IMR-90 (cell line): ENCODE data around the gene PTCSC3. TPM values are rescaled to one million over a fixed set of nuclear protein-coding genes. Genes with fewer than 3 reads are reported as not detected.

Source experiments
- ATAC-seq: fragments of 200-7000 bp; cut with Tn5 transposase; 2 replicates; pipeline ENCODE4 v1.9.1; 2020; ENCODE audit warnings: low read depth, mild to moderate bottlenecking, moderate library complexity
- BruUV-seq: library from RNA; stranded (reverse); fragments of 400-500 nt; replicated peaks from 2 replicates; lab custom pipeline; 2021; lab: Mats Ljungman, UMichigan
- CTCF ChIA-PET: fragments of 300-600 bp; formaldehyde crosslinking; extraction: SDS; loops from one replicate; lab custom pipeline; 2021; ENCODE audit warnings: antibody characterized with exemption; lab: Yijun Ruan, JAX
- POLR2A ChIA-PET: fragments of 300-600 bp; sonication (Branson Sonifier 250); formaldehyde crosslinking; loops from one replicate; lab custom pipeline; 2022; ENCODE audit warnings: antibody characterized with exemption; ENCODE audit not compliant: unreplicated experiment; lab: Charles Lee
- DNase-seq: peaks from one replicate; pipeline ENCODE4 v3.0.0; 2013
- H2AFZ ChIP-seq: replicated peaks from 2 replicates; pipeline ENCODE3; 2013; ENCODE audit warnings: low read length, mild to moderate bottlenecking; ENCODE audit not compliant: poor library complexity
- H2AK5ac ChIP-seq: 2 replicates; pipeline ENCODE4 v1.6.1; 2013; ENCODE audit warnings: low read depth, low read length, inconsistent platforms
- H2AK9ac ChIP-seq: replicated peaks from 2 replicates; pipeline ENCODE3; 2013; ENCODE audit warnings: mild to moderate bottlenecking, low read depth, low read length, moderate library complexity; ENCODE audit not compliant: poor library complexity
- H2BK120ac ChIP-seq: 2 replicates; pipeline ENCODE4 v1.6.1; 2013; ENCODE audit warnings: low read depth, low read length, inconsistent platforms
- H2BK15ac ChIP-seq: 3 replicates; pipeline ENCODE4 v1.6.1; 2013; ENCODE audit warnings: low read depth, low read length, inconsistent platforms
- H2BK20ac ChIP-seq: 2 replicates; pipeline ENCODE4 v1.6.1; 2013; ENCODE audit warnings: low read depth, mild to moderate bottlenecking, inconsistent platforms, low read length, moderate library complexity
- H2BK5ac ChIP-seq: 2 replicates; pipeline ENCODE4 v1.6.1; 2013; ENCODE audit warnings: mild to moderate bottlenecking, low read depth, low read length, inconsistent platforms; ENCODE audit not compliant: poor library complexity, severe bottlenecking
- H3K14ac ChIP-seq: replicated peaks from 2 replicates; pipeline ENCODE4 v1.6.1; 2013; ENCODE audit warnings: low read depth, low read length, inconsistent platforms
- H3K18ac ChIP-seq: 2 replicates; pipeline ENCODE4 v1.6.1; 2013; ENCODE audit warnings: low read depth, low read length, control low read depth
- H3K23ac ChIP-seq: 2 replicates; pipeline ENCODE4 v1.6.1; 2013; ENCODE audit warnings: low read depth, low read length, inconsistent platforms
- H3K27ac ChIP-seq: 2 replicates; pipeline ENCODE4 v1.5.1; 2013; ENCODE audit warnings: mild to moderate bottlenecking, control low read depth, low read length; ENCODE audit not compliant: insufficient read depth
- H3K27me3 ChIP-seq: 2 replicates; pipeline ENCODE4 v1.6.1; 2013; ENCODE audit warnings: low read length; ENCODE audit not compliant: control insufficient read depth, insufficient read depth
- H3K36me3 ChIP-seq: 2 replicates; pipeline ENCODE4 v1.6.1; 2013; ENCODE audit warnings: low read length, mixed read lengths; ENCODE audit not compliant: control insufficient read depth, insufficient read depth
- H3K4ac ChIP-seq: 2 replicates; pipeline ENCODE4 v1.6.1; 2013; ENCODE audit warnings: low read depth, low read length, inconsistent platforms
- H3K4me1 ChIP-seq: 2 replicates; pipeline ENCODE4 v1.6.1; 2013; ENCODE audit warnings: low read length, mixed read lengths; ENCODE audit not compliant: control insufficient read depth, insufficient read depth
- H3K4me2 ChIP-seq: 2 replicates; pipeline ENCODE4 v1.6.1; 2013; ENCODE audit warnings: low read depth, mild to moderate bottlenecking, control low read depth, low read length, moderate library complexity
- H3K4me3 ChIP-seq: 2 replicates; pipeline ENCODE4 v1.5.1; 2013; ENCODE audit warnings: low read depth, mild to moderate bottlenecking, control low read depth, low read length, moderate library complexity; ENCODE audit not compliant: insufficient read depth
- H3K56ac ChIP-seq: 2 replicates; pipeline ENCODE4 v1.6.1; 2013; ENCODE audit warnings: low read length, inconsistent platforms; ENCODE audit not compliant: insufficient read depth; ENCODE audit errors: extremely low read depth
- H3K79me1 ChIP-seq, 2 experiments: 2 replicates each; pipeline ENCODE4 v1.6.1; 2013; ENCODE audit warnings: low read length in 2 of 2, inconsistent platforms in 1 of 2, low read depth in 1 of 2
- H3K9ac ChIP-seq: 2 replicates; pipeline ENCODE4 v1.6.1; 2013; ENCODE audit warnings: low read depth, low read length, control low read depth
- H3K9me1 ChIP-seq: 2 replicates; pipeline ENCODE4 v1.6.1; 2013; ENCODE audit warnings: low read length, inconsistent platforms; ENCODE audit not compliant: insufficient read depth
- H3K9me3 ChIP-seq: 2 replicates; pipeline ENCODE4 v1.6.1; 2013; ENCODE audit warnings: low read length; ENCODE audit not compliant: control insufficient read depth, insufficient read depth
- H4K20me1 ChIP-seq: 2 replicates; pipeline ENCODE4 v1.6.1; 2013; ENCODE audit warnings: low read length, inconsistent platforms; ENCODE audit not compliant: insufficient read depth
- H4K5ac ChIP-seq: 2 replicates; pipeline ENCODE4 v1.6.1; 2013; ENCODE audit warnings: mild to moderate bottlenecking, low read depth, low read length, control low read depth
- H4K8ac ChIP-seq, 2 experiments: 2 replicates each; pipeline ENCODE4 v1.6.1; 2013; ENCODE audit warnings: low read depth in 2 of 2, low read length in 2 of 2, control low read depth in 1 of 2, inconsistent platforms in 1 of 2
- H4K91ac ChIP-seq: 2 replicates; pipeline ENCODE4 v1.6.1; 2013; ENCODE audit warnings: low read depth, low read length, inconsistent platforms; ENCODE audit not compliant: insufficient read depth
- BHLHE40 ChIP-seq: fragments of 150-350 bp; IDR thresholded peaks from 2 replicates; pipeline ENCODE4 v1.6.1; 2016; ENCODE audit warnings: mild to moderate bottlenecking, low read depth, low read length
- CEBPB ChIP-seq: IDR thresholded peaks from 2 replicates; pipeline ENCODE4 v1.6.1; 2012; ENCODE audit warnings: low read depth, low read length, improper control_type of control experiment
- CHD1 ChIP-seq: IDR thresholded peaks from 2 replicates; pipeline ENCODE4 v1.6.1; 2012; ENCODE audit warnings: low read depth, low read length, improper control_type of control experiment
- CTCF ChIP-seq: conservative IDR thresholded peaks from 2 replicates; pipeline ENCODE4 v1.5.1; 2012; ENCODE audit warnings: mild to moderate bottlenecking, low read depth, low read length, improper control_type of control experiment
- FOS ChIP-seq: fragments of 150-350 bp; IDR thresholded peaks from 2 replicates; pipeline ENCODE4 v1.6.1; 2016; ENCODE audit warnings: low read depth, low read length
- MAFK ChIP-seq: IDR thresholded peaks from 2 replicates; pipeline ENCODE4 v1.6.1; 2012; ENCODE audit warnings: low read depth, low read length, improper control_type of control experiment
- MAZ ChIP-seq: IDR thresholded peaks from 2 replicates; pipeline ENCODE4 v1.6.1; 2012; ENCODE audit warnings: low read depth, mild to moderate bottlenecking, low read length, improper control_type of control experiment, moderate library complexity, borderline replicate concordance
- MXI1 ChIP-seq: IDR thresholded peaks from 2 replicates; pipeline ENCODE4 v1.6.1; 2012; ENCODE audit warnings: low read depth, mild to moderate bottlenecking, low read length, moderate library complexity, borderline replicate concordance
- POLR2A ChIP-seq: IDR thresholded peaks from 2 replicates; pipeline ENCODE4 v1.6.1; 2012; ENCODE audit warnings: mild to moderate bottlenecking, low read depth, low read length
- RAD21 ChIP-seq: IDR thresholded peaks from 2 replicates; pipeline ENCODE4 v1.6.1; 2012; ENCODE audit warnings: low read length, improper control_type of control experiment
- RCOR1 ChIP-seq: IDR thresholded peaks from 2 replicates; pipeline ENCODE4 v1.6.1; 2012; ENCODE audit warnings: mild to moderate bottlenecking, low read length, improper control_type of control experiment; ENCODE audit not compliant: insufficient replicate concordance
- SMC3 ChIP-seq: fragments of 150-350 bp; IDR thresholded peaks from 2 replicates; pipeline ENCODE4 v1.6.1; 2016; ENCODE audit warnings: low read depth, mild to moderate bottlenecking, antibody characterized with exemption, low read length, moderate library complexity
- USF2 ChIP-seq: fragments of 150-350 bp; IDR thresholded peaks from 2 replicates; pipeline ENCODE4 v1.6.1; 2017; ENCODE audit warnings: mild to moderate bottlenecking, antibody characterized with exemption, low read length, low read depth
- WGBS, 2 experiments: methylation state at CpG; one replicate each; pipeline versions ENCODE4 v1.1.5 to v1.1.7; 2013; ENCODE audit warnings: missing lambda C conversion rate in 2 of 2; ENCODE audit not compliant: insufficient read length in 1 of 2; ENCODE audit errors: extremely low coverage in 2 of 2; 5-methylcytosine and 5-hydroxymethylcytosine counted together
- dilution Hi-C: fragments of 300-500 bp; cut with HindIII; formaldehyde crosslinking; loops from one replicate; pipeline ENCODE4 v1.14.3; 2018; ENCODE audit warnings: low sequenced_read_pairs; ENCODE audit not compliant: unreplicated experiment
- in situ Hi-C: fragments of 300-500 bp; cut with MboI; formaldehyde crosslinking; loops from 3 replicates; pipeline ENCODE4 v1.14.3; 2019; ENCODE audit warnings: low sequenced_read_pairs, inconsistent platforms, mixed read lengths
- intact Hi-C: fragments of 100-400 bp; cut with micrococcal nuclease; formaldehyde crosslinking; loops from 2 replicates; pipeline ENCODE4 v1.10.0; 2022
- polyA plus RNA-seq, 3 experiments: library from polyadenylated mRNA; depleted of rRNA; stranded (reverse); fragments of >200 nt; gene quantifications; 2 replicates each; pipeline ENCODE4 v1.2.3, GENCODE V29; 2012; ENCODE audit warnings: low replicate concordance in 1 of 3
- total RNA-seq: library from RNA; depleted of rRNA; stranded (reverse); fragments of >200 nt; gene quantifications from 2 replicates; pipeline ENCODE4 v1.2.3, GENCODE V29; 2012

PTCSC3 gene
- total and polyA plus RNA-seq, 2 of the 4 experiments (the other 2 are of a cell fraction) = not detected

GRCh38 chr14:36217027-36217426 lies 40.5 kb upstream of the PTCSC3 start:
- H3K36me3 ChIP-seq = no peaks in the 10 kb centered on the region
- intact Hi-C loops (no loop called here), in situ Hi-C loops (no loop called here), dilution Hi-C loops (no loop called here)
- H2AFZ ChIP-seq = no peak overlapping the region
- peaks cover 25% of the 10 kb centered on the region for H3K27me3 ChIP-seq
- H2AK5ac ChIP-seq = no peak overlapping the region
- H4K5ac ChIP-seq = no peak overlapping the region
- no peak overlapping the region for H4K8ac ChIP-seq
- no peak overlapping the region for H3K14ac ChIP-seq
- no peak overlapping the region for H4K91ac ChIP-seq
- no CpG with 5 or more reads among the region's 2 CpGs for WGBS, 2 experiments
- H3K27ac ChIP-seq = no peak overlapping the region
- no peak overlapping the region for H2BK15ac ChIP-seq
- no peak overlapping the region for H3K4ac ChIP-seq
- H3K9ac ChIP-seq = no peak overlapping the region
- no peaks in the 10 kb centered on the region for H3K4me1 ChIP-seq
- no TSS peak for BruUV-seq
- ChIA-PET CTCF (no interaction called here), POLR2A (no interaction called here)
- no peaks in the 10 kb centered on the region for H3K79me1 ChIP-seq
- no peak overlapping the region for H2BK20ac ChIP-seq
- TF ChIP-seq CHD1 (no peak), MXI1 (no peak), RAD21 (no peak), USF2 (no peak), BHLHE40 (no peak), CTCF (no peak), CEBPB (no peak), FOS (no peak), POLR2A (no peak), MAZ (no peak), RCOR1 (no peak), SMC3 (no peak), MAFK (no peak)
- H2BK120ac ChIP-seq = no peak overlapping the region
- H3K18ac ChIP-seq = no peak overlapping the region
- no peaks in the 10 kb centered on the region for H4K20me1 ChIP-seq
- no peak overlapping the region for H2BK5ac ChIP-seq
- H3K23ac ChIP-seq = no peak overlapping the region
- no peak overlapping the region for H2AK9ac ChIP-seq
- H3K4me3 ChIP-seq = no peak overlapping the region
- ATAC-seq (no peak), DNase-seq (no peak)
- H3K4me2 ChIP-seq = no peak overlapping the region
- no peaks in the 10 kb centered on the region; the same call in 1 of the 2 replicates for H3K9me1 ChIP-seq
- H3K9me3 ChIP-seq = no peaks in the 10 kb centered on the region
- no peak overlapping the region for H3K56ac ChIP-seq
